IMR-90 (cell line): ENCODE data around the gene BMPER. TPM values are rescaled to one million over a fixed set of nuclear protein-coding genes. Genes with fewer than 3 reads are reported as not detected.

Experiments
- ATAC-seq: fragments of 200-7000 bp; cut with Tn5 transposase; 2 replicates; pipeline ENCODE4 v1.9.1; 2020; ENCODE audit warnings: low read depth, mild to moderate bottlenecking, moderate library complexity
- BruUV-seq: library from RNA; stranded (reverse); fragments of 400-500 nt; replicated peaks from 2 replicates; lab custom pipeline; 2021; lab: Mats Ljungman, UMichigan
- CTCF ChIA-PET: fragments of 300-600 bp; formaldehyde crosslinking; extraction: SDS; loops from one replicate; lab custom pipeline; 2021; ENCODE audit warnings: antibody characterized with exemption; lab: Yijun Ruan, JAX
- POLR2A ChIA-PET: fragments of 300-600 bp; sonication (Branson Sonifier 250); formaldehyde crosslinking; loops from one replicate; lab custom pipeline; 2022; ENCODE audit warnings: antibody characterized with exemption; ENCODE audit not compliant: unreplicated experiment; lab: Charles Lee
- DNase-seq: peaks from one replicate; pipeline ENCODE4 v3.0.0; 2013
- H2AFZ ChIP-seq: replicated peaks from 2 replicates; pipeline ENCODE3; 2013; ENCODE audit warnings: low read length, mild to moderate bottlenecking; ENCODE audit not compliant: poor library complexity
- H2AK5ac ChIP-seq: 2 replicates; pipeline ENCODE4 v1.6.1; 2013; ENCODE audit warnings: low read depth, low read length, inconsistent platforms
- H2AK9ac ChIP-seq: replicated peaks from 2 replicates; pipeline ENCODE3; 2013; ENCODE audit warnings: mild to moderate bottlenecking, low read depth, low read length, moderate library complexity; ENCODE audit not compliant: poor library complexity
- H2BK120ac ChIP-seq: 2 replicates; pipeline ENCODE4 v1.6.1; 2013; ENCODE audit warnings: low read depth, low read length, inconsistent platforms
- H2BK15ac ChIP-seq: 3 replicates; pipeline ENCODE4 v1.6.1; 2013; ENCODE audit warnings: low read depth, low read length, inconsistent platforms
- H2BK20ac ChIP-seq: 2 replicates; pipeline ENCODE4 v1.6.1; 2013; ENCODE audit warnings: low read depth, mild to moderate bottlenecking, inconsistent platforms, low read length, moderate library complexity
- H2BK5ac ChIP-seq: 2 replicates; pipeline ENCODE4 v1.6.1; 2013; ENCODE audit warnings: mild to moderate bottlenecking, low read depth, low read length, inconsistent platforms; ENCODE audit not compliant: poor library complexity, severe bottlenecking
- H3K14ac ChIP-seq: replicated peaks from 2 replicates; pipeline ENCODE4 v1.6.1; 2013; ENCODE audit warnings: low read depth, low read length, inconsistent platforms
- H3K18ac ChIP-seq: 2 replicates; pipeline ENCODE4 v1.6.1; 2013; ENCODE audit warnings: low read depth, low read length, control low read depth
- H3K23ac ChIP-seq: 2 replicates; pipeline ENCODE4 v1.6.1; 2013; ENCODE audit warnings: low read depth, low read length, inconsistent platforms
- H3K27ac ChIP-seq: 2 replicates; pipeline ENCODE4 v1.5.1; 2013; ENCODE audit warnings: mild to moderate bottlenecking, control low read depth, low read length; ENCODE audit not compliant: insufficient read depth
- H3K27me3 ChIP-seq: 2 replicates; pipeline ENCODE4 v1.6.1; 2013; ENCODE audit warnings: low read length; ENCODE audit not compliant: control insufficient read depth, insufficient read depth
- H3K36me3 ChIP-seq: 2 replicates; pipeline ENCODE4 v1.6.1; 2013; ENCODE audit warnings: low read length, mixed read lengths; ENCODE audit not compliant: control insufficient read depth, insufficient read depth
- H3K4ac ChIP-seq: 2 replicates; pipeline ENCODE4 v1.6.1; 2013; ENCODE audit warnings: low read depth, low read length, inconsistent platforms
- H3K4me1 ChIP-seq: 2 replicates; pipeline ENCODE4 v1.6.1; 2013; ENCODE audit warnings: low read length, mixed read lengths; ENCODE audit not compliant: control insufficient read depth, insufficient read depth
- H3K4me2 ChIP-seq: 2 replicates; pipeline ENCODE4 v1.6.1; 2013; ENCODE audit warnings: low read depth, mild to moderate bottlenecking, control low read depth, low read length, moderate library complexity
- H3K4me3 ChIP-seq: 2 replicates; pipeline ENCODE4 v1.5.1; 2013; ENCODE audit warnings: low read depth, mild to moderate bottlenecking, control low read depth, low read length, moderate library complexity; ENCODE audit not compliant: insufficient read depth
- H3K56ac ChIP-seq: 2 replicates; pipeline ENCODE4 v1.6.1; 2013; ENCODE audit warnings: low read length, inconsistent platforms; ENCODE audit not compliant: insufficient read depth; ENCODE audit errors: extremely low read depth
- H3K79me1 ChIP-seq, 2 experiments: 2 replicates each; pipeline ENCODE4 v1.6.1; 2013; ENCODE audit warnings: low read length in 2 of 2, inconsistent platforms in 1 of 2, low read depth in 1 of 2
- H3K9ac ChIP-seq: 2 replicates; pipeline ENCODE4 v1.6.1; 2013; ENCODE audit warnings: low read depth, low read length, control low read depth
- H3K9me1 ChIP-seq: 2 replicates; pipeline ENCODE4 v1.6.1; 2013; ENCODE audit warnings: low read length, inconsistent platforms; ENCODE audit not compliant: insufficient read depth
- H3K9me3 ChIP-seq: 2 replicates; pipeline ENCODE4 v1.6.1; 2013; ENCODE audit warnings: low read length; ENCODE audit not compliant: control insufficient read depth, insufficient read depth
- H4K20me1 ChIP-seq: 2 replicates; pipeline ENCODE4 v1.6.1; 2013; ENCODE audit warnings: low read length, inconsistent platforms; ENCODE audit not compliant: insufficient read depth
- H4K5ac ChIP-seq: 2 replicates; pipeline ENCODE4 v1.6.1; 2013; ENCODE audit warnings: mild to moderate bottlenecking, low read depth, low read length, control low read depth
- H4K8ac ChIP-seq, 2 experiments: 2 replicates each; pipeline ENCODE4 v1.6.1; 2013; ENCODE audit warnings: low read depth in 2 of 2, low read length in 2 of 2, control low read depth in 1 of 2, inconsistent platforms in 1 of 2
- H4K91ac ChIP-seq: 2 replicates; pipeline ENCODE4 v1.6.1; 2013; ENCODE audit warnings: low read depth, low read length, inconsistent platforms; ENCODE audit not compliant: insufficient read depth
- CEBPB ChIP-seq: IDR thresholded peaks from 2 replicates; pipeline ENCODE4 v1.6.1; 2012; ENCODE audit warnings: low read depth, low read length, improper control_type of control experiment
- CHD1 ChIP-seq: IDR thresholded peaks from 2 replicates; pipeline ENCODE4 v1.6.1; 2012; ENCODE audit warnings: low read depth, low read length, improper control_type of control experiment
- CTCF ChIP-seq: conservative IDR thresholded peaks from 2 replicates; pipeline ENCODE4 v1.5.1; 2012; ENCODE audit warnings: mild to moderate bottlenecking, low read depth, low read length, improper control_type of control experiment
- MAFK ChIP-seq: IDR thresholded peaks from 2 replicates; pipeline ENCODE4 v1.6.1; 2012; ENCODE audit warnings: low read depth, low read length, improper control_type of control experiment
- MXI1 ChIP-seq: IDR thresholded peaks from 2 replicates; pipeline ENCODE4 v1.6.1; 2012; ENCODE audit warnings: low read depth, mild to moderate bottlenecking, low read length, moderate library complexity, borderline replicate concordance
- POLR2A ChIP-seq: IDR thresholded peaks from 2 replicates; pipeline ENCODE4 v1.6.1; 2012; ENCODE audit warnings: mild to moderate bottlenecking, low read depth, low read length
- RFX5 ChIP-seq: IDR thresholded peaks from 2 replicates; pipeline ENCODE4 v1.8.0; 2012; ENCODE audit warnings: low read depth, mild to moderate bottlenecking, low read length, moderate library complexity
- SMC3 ChIP-seq: fragments of 150-350 bp; IDR thresholded peaks from 2 replicates; pipeline ENCODE4 v1.6.1; 2016; ENCODE audit warnings: low read depth, mild to moderate bottlenecking, antibody characterized with exemption, low read length, moderate library complexity
- WGBS, 2 experiments: methylation state at CpG; one replicate each; pipeline versions ENCODE4 v1.1.5 to v1.1.7; 2013; ENCODE audit warnings: missing lambda C conversion rate in 2 of 2; ENCODE audit not compliant: insufficient read length in 1 of 2; ENCODE audit errors: extremely low coverage in 2 of 2; 5-methylcytosine and 5-hydroxymethylcytosine counted together
- dilution Hi-C: fragments of 300-500 bp; cut with HindIII; formaldehyde crosslinking; loops from one replicate; pipeline ENCODE4 v1.14.3; 2018; ENCODE audit warnings: low sequenced_read_pairs; ENCODE audit not compliant: unreplicated experiment
- in situ Hi-C: fragments of 300-500 bp; cut with MboI; formaldehyde crosslinking; loops from 3 replicates; pipeline ENCODE4 v1.14.3; 2019; ENCODE audit warnings: low sequenced_read_pairs, inconsistent platforms, mixed read lengths
- intact Hi-C: fragments of 100-400 bp; cut with micrococcal nuclease; formaldehyde crosslinking; loops from 2 replicates; pipeline ENCODE4 v1.10.0; 2022
- polyA plus RNA-seq, 3 experiments: library from polyadenylated mRNA; depleted of rRNA; stranded (reverse); fragments of >200 nt; gene quantifications; 2 replicates each; pipeline ENCODE4 v1.2.3, GENCODE V29; 2012; ENCODE audit warnings: low replicate concordance in 1 of 3
- total RNA-seq: library from RNA; depleted of rRNA; stranded (reverse); fragments of >200 nt; gene quantifications from 2 replicates; pipeline ENCODE4 v1.2.3, GENCODE V29; 2012

The BMPER gene
- total and polyA plus RNA-seq, 2 of the 4 experiments (the other 2 are of a cell fraction), result 6.2 to 7.9 TPM

GRCh38 chr7:33934391-33934790 lies 29.1 kb downstream of the BMPER start:
- H3K9me1 ChIP-seq, result no peaks in the 10 kb centered on the region
- peaks cover 11% of the 10 kb centered on the region for H3K4me1 ChIP-seq
- CTCF ChIA-PET, result interaction anchor here (0.6 to 1.4 kb wide), 5 partner anchors 10 to 691 kb away, joined by 3 to 5 read pairs (median 4); no protein-coding TSS in a partner anchor
- peak overlapping the region; percentile 48; the same call in 1 of the 2 replicates for H3K18ac ChIP-seq
- no TSS peak for BruUV-seq
- in situ Hi-C loops, result loop anchor here (10.0 kb wide), 2 partner anchors 510 to 680 kb away; no protein-coding TSS in a partner anchor
- H3K27me3 ChIP-seq, result no peaks in the 10 kb centered on the region
- 0 out of 2 replicates have a peak overlapping the region, but pooled peaks have one; percentile 2 for H3K56ac ChIP-seq
- H2AFZ ChIP-seq, result no peak overlapping the region
- no peaks in the 10 kb centered on the region for H3K9me3 ChIP-seq
- POLR2A ChIA-PET, result no interaction called here
- H3K36me3 ChIP-seq, result peaks cover 3% of the 10 kb centered on the region; the same call in 1 of the 2 replicates
- H2BK5ac ChIP-seq, result peak overlapping the region; percentile 42
- H3K4ac ChIP-seq, result peak overlapping the region; percentile 10; the same call in 1 of the 2 replicates
- H4K91ac ChIP-seq, result peak overlapping the region; percentile 66; the same call in 1 of the 2 replicates
- H4K20me1 ChIP-seq, result no peaks in the 10 kb centered on the region
- no peak overlapping the region for H3K23ac ChIP-seq
- ATAC-seq, result no peak
- H2BK15ac ChIP-seq, result no peak overlapping the region; the same call in 2 of the 3 replicates
- no peaks in the 10 kb centered on the region for H3K79me1 ChIP-seq
- 0 out of 2 replicates have a peak overlapping the region, but pooled peaks have one; percentile 0 for H3K14ac ChIP-seq
- peak overlapping the region; percentile 58 for H2BK120ac ChIP-seq
- H3K4me2 ChIP-seq, result no peak overlapping the region
- H3K9ac ChIP-seq, result no peak overlapping the region
- no peak overlapping the region for H4K5ac ChIP-seq
- DNase-seq, result no peak
- no peak overlapping the region for H3K27ac ChIP-seq
- H4K8ac ChIP-seq, result peak overlapping the region; percentile 6 to 7; a peak in 2 of 4 replicates
- WGBS, 2 experiments, result no CpG with 5 or more reads among the region's 2 CpGs
- dilution Hi-C loops, result no loop called here
- TF ChIP-seq CHD1 (no peak), SMC3 (no peak), MXI1 (no peak), CTCF (no peak), POLR2A (no peak), MAFK (no peak), CEBPB (no peak), RFX5 (no peak)
- H2AK5ac ChIP-seq, result peak overlapping the region; percentile 65; the same call in 1 of the 2 replicates
- H2AK9ac ChIP-seq, result no peak overlapping the region
- H2BK20ac ChIP-seq, result peak overlapping the region; percentile 47
- intact Hi-C loops, result loop anchor here (10.0 kb wide), 1 partner anchor 230 kb away; no protein-coding TSS in a partner anchor
- no peak overlapping the region for H3K4me3 ChIP-seq
